DMS 273 (cell line): ENCODE results near the gene SYT1.

Experiments
- DNase-seq: peaks from one replicate; lab custom pipeline; 2025; ENCODE audit not compliant: unreplicated experiment; lab: John Stamatoyannopoulos, UW

The SYT1 gene

GRCh38 chr12:79274501-79275064 is 410.0 kb downstream of the SYT1 start:
- DNase-seq = peak; percentile 19

GRCh38 chr12:79275631-79276030 is 411.1 kb downstream of the SYT1 start:
- DNase-seq = no peak

GRCh38 chr12:79283364-79283763 is 418.8 kb downstream of the SYT1 start:
- no peak for DNase-seq

GRCh38 chr12:79288911-79289310 is 424.3 kb downstream of the SYT1 start:
- DNase-seq = no peak

- DNase-seq = no peak
Measured at GRCh38 chr12:79291711-79292110, 427.1 kb downstream of the SYT1 start.

- DNase-seq = no peak
Measured at GRCh38 chr12:79294590-79294989, 430.0 kb downstream of the SYT1 start.

- DNase-seq = no peak
Measured at GRCh38 chr12:79295572-79295971, 431.0 kb downstream of the SYT1 start.

GRCh38 chr12:79296133-79296532 is 431.6 kb downstream of the SYT1 start:
- DNase-seq = no peak

GRCh38 chr12:79296871-79297270 is 432.3 kb downstream of the SYT1 start:
- no peak for DNase-seq

- DNase-seq = peak; percentile 45
Measured at GRCh38 chr12:79298506-79298905, 433.9 kb downstream of the SYT1 start.

GRCh38 chr12:79299447-79300198 is 435.0 kb downstream of the SYT1 start:
- DNase-seq = no peak

GRCh38 chr12:79300199-79300568 is 435.6 kb downstream of the SYT1 start:
- no peak for DNase-seq

- DNase-seq = no peak
Measured at GRCh38 chr12:79301181-79301580, 436.6 kb downstream of the SYT1 start.

- DNase-seq = no peak
Measured at GRCh38 chr12:79302162-79302814, 437.7 kb downstream of the SYT1 start.

- no peak for DNase-seq
Measured at GRCh38 chr12:79307340-79307739, 442.8 kb downstream of the SYT1 start.

GRCh38 chr12:79309039-79309438 is 444.5 kb downstream of the SYT1 start:
- DNase-seq = peak; percentile 1

- no peak for DNase-seq
Measured at GRCh38 chr12:79317179-79317847, 452.7 kb downstream of the SYT1 start.

GRCh38 chr12:79322905-79323304 is 458.3 kb downstream of the SYT1 start:
- no peak for DNase-seq

GRCh38 chr12:79324571-79324970 is 460.0 kb downstream of the SYT1 start:
- DNase-seq = no peak

GRCh38 chr12:79326222-79326621 is 461.6 kb downstream of the SYT1 start:
- peak; percentile 19 for DNase-seq

- DNase-seq = no peak
Measured at GRCh38 chr12:79326663-79327062, 462.1 kb downstream of the SYT1 start.

- no peak for DNase-seq
Measured at GRCh38 chr12:79327465-79327864, 462.9 kb downstream of the SYT1 start.
